Endothelial cell of umbilical vein (primary cell): ENCODE data around the gene TES. TPM values are rescaled to one million over a fixed set of nuclear protein-coding genes. Genes with fewer than 3 reads are reported as not detected.
A peak's percentile ranks its signal among the peaks of the same experiment; 100 is the strongest.

Experiments
- BruUV-seq: library from RNA; stranded (reverse); fragments of 400-500 nt; replicated peaks from 2 replicates; lab custom pipeline; 2021; lab: Mats Ljungman, UMichigan
- CTCF ChIA-PET: fragments of 300-600, 350-600 bp; sonication (Branson Sonifier 250); formaldehyde crosslinking; loops from one replicate; lab custom pipeline; 2021; ENCODE audit warnings: antibody characterized with exemption, inconsistent platforms; lab: Charles Lee
- POLR2A ChIA-PET: fragments of 300-600, 350-600 bp; sonication (Branson Sonifier 250); formaldehyde crosslinking; loops from one replicate; lab custom pipeline; 2021; ENCODE audit warnings: antibody characterized with exemption, inconsistent platforms; lab: Charles Lee
- DNase-seq: peaks from one replicate; pipeline ENCODE4 v3.0.0-alpha.2; 2011; ENCODE audit warnings: low read depth, low spot score
- FAIRE-seq: peaks from 2 replicates; lab custom pipeline; 2011; peaks lifted over from hg19 to GRCh38; lab: Jason Lieb, UNC
- H2AFZ ChIP-seq: 2 replicates; pipeline ENCODE4 v1.6.0; 2012; ENCODE audit warnings: low read depth, low read length, control low read depth, inconsistent platforms
- H3K27ac ChIP-seq: 2 replicates; pipeline ENCODE4 v1.5.1; 2011; ENCODE audit warnings: low read depth, mild to moderate bottlenecking, control low read depth, low read length, moderate library complexity; ENCODE audit not compliant: insufficient read depth
- H3K27me3 ChIP-seq, 2 experiments: 2 replicates each; pipeline versions ENCODE4 v1.6.0 to v1.6.1; 2011; ENCODE audit warnings: low read length in 2 of 2, mixed read lengths in 1 of 2; ENCODE audit not compliant: control insufficient read depth in 2 of 2, insufficient read depth in 2 of 2
- H3K36me3 ChIP-seq, 2 experiments: 2 replicates in 1 of 2; 3 replicates in 1 of 2; pipeline ENCODE4 v1.5.1; 2011; ENCODE audit warnings: low read length in 2 of 2, mild to moderate bottlenecking in 1 of 2, moderate library complexity in 1 of 2; ENCODE audit not compliant: control insufficient read depth in 2 of 2, insufficient read depth in 2 of 2; ENCODE audit errors: extremely low read depth in 1 of 2
- H3K4me1 ChIP-seq: 3 replicates; pipeline ENCODE4 v1.5.1; 2011; ENCODE audit warnings: mild to moderate bottlenecking, low read length; ENCODE audit not compliant: control insufficient read depth, insufficient read depth; ENCODE audit errors: extremely low read depth
- H3K4me2 ChIP-seq: 2 replicates; pipeline ENCODE4 v1.6.1; 2011; ENCODE audit warnings: low read length, control low read depth, mixed read lengths; ENCODE audit not compliant: insufficient read depth
- H3K4me3 ChIP-seq, 3 experiments: fragments of 200-600 bp in 1 of 3; sonication (generic), shearing (Covaris generic) in 1 of 3; replicated peaks in 1 of 3; 2 replicates each; pipeline ENCODE4 v1.5.1; 2011 to 2016; ENCODE audit warnings: control low read depth in 3 of 3, low read length in 3 of 3, mild to moderate bottlenecking in 2 of 3, inconsistent platforms in 1 of 3, low read depth in 1 of 3, moderate library complexity in 1 of 3; ENCODE audit not compliant: insufficient read depth in 1 of 3
- H3K79me2 ChIP-seq: 2 replicates; pipeline ENCODE4 v1.6.0; 2012; ENCODE audit warnings: low read length, inconsistent platforms; ENCODE audit not compliant: control insufficient read depth, insufficient read depth
- H3K9ac ChIP-seq: replicated peaks from 2 replicates; pipeline ENCODE3; 2011; ENCODE audit warnings: low read length, control low read depth; ENCODE audit not compliant: insufficient read depth; ENCODE audit errors: extremely low read depth
- H3K9me1 ChIP-seq: replicated peaks from 3 replicates; pipeline ENCODE4 v1.6.0; 2011; ENCODE audit warnings: mild to moderate bottlenecking, low read length; ENCODE audit not compliant: control insufficient read depth, insufficient read depth; ENCODE audit errors: extremely low read depth
- H3K9me3 ChIP-seq: replicated peaks from 2 replicates; pipeline ENCODE4 v1.5.1; 2012; ENCODE audit warnings: low read length, inconsistent platforms; ENCODE audit not compliant: control insufficient read depth, insufficient read depth
- H4K20me1 ChIP-seq: replicated peaks from 2 replicates; pipeline ENCODE3; 2011; ENCODE audit warnings: mild to moderate bottlenecking, low read length; ENCODE audit not compliant: control insufficient read depth, insufficient read depth; ENCODE audit errors: extremely low read depth
- EZH2 ChIP-seq: IDR thresholded peaks from 2 replicates; pipeline ENCODE4 v1.6.1; 2012; ENCODE audit warnings: borderline replicate concordance, low read depth, mild to moderate bottlenecking, moderate library complexity, low read length, inconsistent platforms; ENCODE audit not compliant: severe bottlenecking
- FOS ChIP-seq: IDR thresholded peaks from 2 replicates; pipeline ENCODE4 v1.6.1; 2011; ENCODE audit warnings: mild to moderate bottlenecking, low read length, moderate library complexity, borderline replicate concordance; ENCODE audit not compliant: insufficient read depth
- GATA2 ChIP-seq: IDR thresholded peaks from 2 replicates; pipeline ENCODE4 v1.7.0; 2011; ENCODE audit warnings: low read depth, mild to moderate bottlenecking, moderate library complexity, mixed read lengths, low read length; ENCODE audit not compliant: insufficient read length, insufficient read depth
- JUN ChIP-seq: IDR thresholded peaks from 2 replicates; pipeline ENCODE4 v1.6.1; 2011; ENCODE audit warnings: borderline replicate concordance, low read depth; ENCODE audit not compliant: insufficient read length, insufficient read depth
- MYC ChIP-seq: IDR thresholded peaks from one replicate; pipeline ENCODE4 v1.6.1; 2011; ENCODE audit warnings: mild to moderate bottlenecking, low read depth, low read length
- POLR2A ChIP-seq: IDR thresholded peaks from 2 replicates; pipeline ENCODE4 v1.6.1; 2012; ENCODE audit warnings: low read depth, mild to moderate bottlenecking, control low read depth, low read length
- POLR2AphosphoS5 ChIP-seq: IDR thresholded peaks from 2 replicates; pipeline ENCODE4 v1.6.1; 2012; ENCODE audit warnings: low read depth, mild to moderate bottlenecking, control low read depth, low read length, moderate library complexity; ENCODE audit not compliant: insufficient read depth
- dilution Hi-C: fragments of 300-500 bp; cut with MboI; formaldehyde crosslinking; loops from one replicate; pipeline ENCODE4 v1.15.0; 2019; ENCODE audit warnings: low sequenced_read_pairs; ENCODE audit not compliant: extremely low pct_ligation_motif_present
- intact Hi-C: fragments of 100-400 bp; cut with micrococcal nuclease; formaldehyde crosslinking; loops from one replicate; pipeline ENCODE4 v1.10.0; 2022
- polyA plus RNA-seq, 4 experiments: library from polyadenylated mRNA; depleted of rRNA in 3 of 4; stranded (reverse) in 3 of 4; unstranded in 1 of 4; fragments of >200 nt; gene quantifications; 2 replicates each; pipeline versions ENCODE4 v1.2.1 to v1.2.3, GENCODE V29; 2011 to 2012; ENCODE audit warnings: missing spikeins in 1 of 4
- total RNA-seq: library from RNA; stranded (reverse); gene quantifications from 2 replicates; pipeline ENCODE4 v1.2.3, GENCODE V29; 2021
- TF ChIP-seq, protein P1 (sequence below): IDR thresholded peaks from 2 replicates; pipeline ENCODE4 v1.6.1; 2011; ENCODE audit not compliant: insufficient read depth, insufficient read length
- TF ChIP-seq, protein P2 (sequence below), 2 donors: IDR thresholded peaks; 1 replicate in 1 of 2; 2 replicates in 1 of 2; pipeline ENCODE4 v1.5.1; 2011; ENCODE audit warnings: low read length in 2 of 2, mild to moderate bottlenecking in 2 of 2, moderate library complexity in 2 of 2, control low read depth in 1 of 2, inconsistent platforms in 1 of 2, low read depth in 1 of 2; ENCODE audit not compliant: insufficient read depth in 1 of 2; ENCODE audit errors: extremely low read depth in 1 of 2

Gene TES
- total and polyA plus RNA-seq, 2 donors (not counting 3 experiments of a cell fraction or from before 2014, with no cell fraction given): 35.3 to 50.5 TPM

DNA sequence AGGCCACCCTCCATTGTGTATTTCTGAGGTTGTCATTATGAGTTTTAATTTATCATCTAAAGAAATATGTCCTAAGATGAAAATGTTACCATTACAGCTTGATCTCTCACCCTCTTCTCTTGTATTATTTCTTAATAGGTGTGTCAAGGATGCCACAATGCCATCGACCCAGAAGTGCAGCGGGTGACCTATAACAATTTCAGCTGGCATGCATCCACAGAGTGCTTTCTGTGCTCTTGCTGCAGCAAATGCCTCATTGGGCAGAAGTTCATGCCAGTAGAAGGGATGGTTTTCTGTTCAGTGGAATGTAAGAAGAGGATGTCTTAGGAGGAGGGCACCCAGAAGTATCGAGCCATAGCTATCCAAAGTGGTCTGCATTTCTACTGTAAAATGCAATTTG, 46.8 kb downstream of the TES start:
- TF ChIP-seq, protein P1, sequence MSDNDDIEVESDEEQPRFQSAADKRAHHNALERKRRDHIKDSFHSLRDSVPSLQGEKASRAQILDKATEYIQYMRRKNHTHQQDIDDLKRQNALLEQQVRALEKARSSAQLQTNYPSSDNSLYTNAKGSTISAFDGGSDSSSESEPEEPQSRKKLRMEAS: no peak
- TF ChIP-seq, protein P2, sequence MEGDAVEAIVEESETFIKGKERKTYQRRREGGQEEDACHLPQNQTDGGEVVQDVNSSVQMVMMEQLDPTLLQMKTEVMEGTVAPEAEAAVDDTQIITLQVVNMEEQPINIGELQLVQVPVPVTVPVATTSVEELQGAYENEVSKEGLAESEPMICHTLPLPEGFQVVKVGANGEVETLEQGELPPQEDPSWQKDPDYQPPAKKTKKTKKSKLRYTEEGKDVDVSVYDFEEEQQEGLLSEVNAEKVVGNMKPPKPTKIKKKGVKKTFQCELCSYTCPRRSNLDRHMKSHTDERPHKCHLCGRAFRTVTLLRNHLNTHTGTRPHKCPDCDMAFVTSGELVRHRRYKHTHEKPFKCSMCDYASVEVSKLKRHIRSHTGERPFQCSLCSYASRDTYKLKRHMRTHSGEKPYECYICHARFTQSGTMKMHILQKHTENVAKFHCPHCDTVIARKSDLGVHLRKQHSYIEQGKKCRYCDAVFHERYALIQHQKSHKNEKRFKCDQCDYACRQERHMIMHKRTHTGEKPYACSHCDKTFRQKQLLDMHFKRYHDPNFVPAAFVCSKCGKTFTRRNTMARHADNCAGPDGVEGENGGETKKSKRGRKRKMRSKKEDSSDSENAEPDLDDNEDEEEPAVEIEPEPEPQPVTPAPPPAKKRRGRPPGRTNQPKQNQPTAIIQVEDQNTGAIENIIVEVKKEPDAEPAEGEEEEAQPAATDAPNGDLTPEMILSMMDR (IDR thresholded peaks at IDR 0.05; ENCODE audit: extremely low read depth in 1 of 2, insufficient read depth in 1 of 2, low read depth in 1 of 2, low read length in 2 of 2): no peak
- no peak for TF ChIP-seq POLR2AphosphoS5
- DNase-seq: no peak
- intact Hi-C loops (no loop called here), dilution Hi-C loops (loop anchor here (25.0 kb wide), 1 partner anchor 255 kb away; no protein-coding TSS in a partner anchor)
- H3K4me1 ChIP-seq: peaks cover 28% of the 10 kb centered on the region
- ChIA-PET CTCF (interaction anchor here (0.9 to 5.8 kb wide), 5 partner anchors 169 to 335 kb away, joined by 3 to 87 read pairs (median 4); no protein-coding TSS in a partner anchor), POLR2A (no interaction called here)
- H3K9ac ChIP-seq: no peak overlapping the region
- H3K9me1 ChIP-seq: no peaks in the 10 kb centered on the region
- H4K20me1 ChIP-seq: no peaks in the 10 kb centered on the region
- H3K79me2 ChIP-seq: peaks cover 78% of the 10 kb centered on the region
- H3K4me3 ChIP-seq: no peak overlapping the region
- peaks cover 4 to 28% of the 10 kb centered on the region in 2 experiments for H3K36me3 ChIP-seq
- no TSS peak for BruUV-seq
- no peak overlapping the region for H3K27ac ChIP-seq
- no peaks in the 10 kb centered on the region for H3K9me3 ChIP-seq
- FAIRE-seq: no peak
- H2AFZ ChIP-seq: no peak overlapping the region
- no peak overlapping the region for H3K4me2 ChIP-seq
- no peaks in the 10 kb centered on the region for H3K27me3 ChIP-seq

DNA sequence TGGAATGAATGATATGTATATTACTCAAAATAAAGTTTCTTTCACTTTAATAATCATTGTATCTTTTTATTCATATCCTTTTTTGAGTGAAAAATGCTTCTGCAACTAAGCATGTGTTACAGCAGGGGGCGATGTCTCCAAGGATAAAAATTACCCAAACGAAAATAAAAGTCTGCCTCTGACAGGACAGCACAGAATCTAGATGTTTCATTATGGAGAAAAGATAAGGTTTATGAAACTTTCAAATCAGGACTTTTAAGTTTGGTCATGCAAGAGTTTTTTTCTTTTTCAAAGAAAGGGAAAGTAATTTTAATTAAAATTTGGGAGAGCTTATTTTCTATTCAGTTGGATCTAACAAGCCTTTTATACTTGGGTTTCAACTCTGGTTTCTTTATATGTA, 48.4 kb downstream of the TES start:
- intact Hi-C loops (loop anchor here (1.0 kb wide), 10 partner anchors 59 to 551 kb away; partner anchors contain the start of gene CAV2), dilution Hi-C loops (loop anchor here (25.0 kb wide), 1 partner anchor 254 kb away; no protein-coding TSS in a partner anchor)
- H4K20me1 ChIP-seq: no peaks in the 10 kb centered on the region
- DNase-seq (peak; percentile 85), FAIRE-seq (no peak)
- peaks cover 28% of the 10 kb centered on the region for H3K4me1 ChIP-seq
- no peak overlapping the region for H2AFZ ChIP-seq
- BruUV-seq: no TSS peak
- H3K27ac ChIP-seq: peak overlapping the region; percentile 32
- peak overlapping the region; percentile 37 for H3K9ac ChIP-seq
- TF ChIP-seq POLR2A (peak; percentile 22), POLR2AphosphoS5 (no peak), EZH2 (no peak), GATA2 (peak; percentile 14), JUN (no peak), FOS (no peak), MYC (no peak)
- TF ChIP-seq, protein P2 (IDR thresholded peaks at IDR 0.05; ENCODE audit: extremely low read depth in 1 of 2, insufficient read depth in 1 of 2, low read depth in 1 of 2, low read length in 2 of 2): peak; percentile 43 to 48
- TF ChIP-seq, protein P1: no peak
- ChIA-PET CTCF (interaction anchor here (0.7 to 5.8 kb wide), 27 partner anchors 9 to 333 kb away, joined by 3 to 87 read pairs (median 5); no protein-coding TSS in a partner anchor), POLR2A (interaction anchor here (1.1 to 1.7 kb wide), 2 partner anchors 96 to 267 kb away, joined by 4 to 12 read pairs; no protein-coding TSS in a partner anchor)
- H3K4me3 ChIP-seq: no peak overlapping the region
- H3K9me1 ChIP-seq: no peaks in the 10 kb centered on the region
- peaks cover 1 to 19% of the 10 kb centered on the region in 2 experiments for H3K36me3 ChIP-seq
- H3K27me3 ChIP-seq: no peaks in the 10 kb centered on the region
- peak overlapping the region; percentile 32 for H3K4me2 ChIP-seq
- peaks cover 78% of the 10 kb centered on the region for H3K79me2 ChIP-seq
- H3K9me3 ChIP-seq: no peaks in the 10 kb centered on the region
